Breast epithelium (tissue), 3 donors: Measurements from ENCODE around the gene MFN1.

Source experiments
- CTCF ChIP-seq, 3 donors: fragments of 450-650 bp; IDR thresholded peaks; one replicate each; pipeline ENCODE4 v1.5.1; 2016 to 2017; ENCODE audit warnings: antibody characterized with exemption in 3 of 3, mild to moderate bottlenecking in 3 of 3, moderate library complexity in 3 of 3
- POLR2A ChIP-seq: fragments of 450-650 bp; IDR thresholded peaks from one replicate; pipeline ENCODE4 v1.6.1; 2016; ENCODE audit warnings: antibody characterized with exemption, mild to moderate bottlenecking, moderate library complexity

- TF ChIP-seq CTCF (IDR thresholded peaks at IDR 0.05) (no peak), POLR2A (no peak)
Observed at GRCh38 chr3:179398574-179399231, 51.2 kb downstream of the MFN1 start.
